Natural killer cell (primary cell): Measurements from ENCODE around the gene NDST3. TPM values are rescaled to one million over a fixed set of nuclear protein-coding genes. Genes with fewer than 3 reads are reported as not detected.

Experiments used
- ATAC-seq, 3 donors: fragments of 150-1000 bp in 2 of 3; fragments of 200-7000 bp in 1 of 3; cut with Tn5 transposase; 1 replicate in 1 of 3; 2 replicates in 2 of 3; pipeline ENCODE4 v1.10.0; 2021; ENCODE audit warnings: mild to moderate bottlenecking in 2 of 3, moderate library complexity in 2 of 3
- DNase-seq, 2 donors: peaks; one replicate each; pipeline versions ENCODE4 v3.0.0 to v3.0.0-alpha.2; 2013 to 2021; ENCODE audit warnings: mixed read lengths in 1 of 2
- H3K27ac ChIP-seq: one replicate; pipeline ENCODE4 v1.5.1; 2013; ENCODE audit warnings: mild to moderate bottlenecking, low read length
- H3K27me3 ChIP-seq: one replicate; pipeline ENCODE4 v1.6.1; 2013; ENCODE audit warnings: low read length; ENCODE audit not compliant: control insufficient read depth, insufficient read depth
- H3K36me3 ChIP-seq: one replicate; pipeline ENCODE4 v1.6.1; 2013; ENCODE audit warnings: low read length; ENCODE audit not compliant: control insufficient read depth, insufficient read depth
- H3K4me1 ChIP-seq: one replicate; pipeline ENCODE4 v1.6.1; 2013; ENCODE audit warnings: low read length; ENCODE audit not compliant: control insufficient read depth, insufficient read depth
- H3K4me3 ChIP-seq: one replicate; pipeline ENCODE4 v1.5.1; 2013; ENCODE audit warnings: low read length
- H3K9me3 ChIP-seq: one replicate; pipeline ENCODE4 v1.6.1; 2013; ENCODE audit warnings: low read length; ENCODE audit not compliant: control insufficient read depth, insufficient read depth
- H3K27ac Mint-ChIP-seq, 2 donors: one replicate each; pipeline ENCODE4 v1.8.0; 2022; ENCODE audit warnings: mild to moderate bottlenecking in 2 of 2, mixed read lengths in 2 of 2, moderate library complexity in 1 of 2
- H3K27me3 Mint-ChIP-seq, 2 donors: one replicate each; pipeline ENCODE4 v1.8.0; 2022; ENCODE audit warnings: low read depth in 2 of 2, mixed read lengths in 2 of 2
- H3K36me3 Mint-ChIP-seq: one replicate; pipeline ENCODE4 v1.8.0; 2022; ENCODE audit warnings: mixed read lengths
- H3K4me1 Mint-ChIP-seq, 2 donors: one replicate each; pipeline ENCODE4 v1.8.0; 2022; ENCODE audit warnings: mixed read lengths in 2 of 2
- H3K4me3 Mint-ChIP-seq: one replicate; pipeline ENCODE4 v1.8.0; 2022; ENCODE audit warnings: mild to moderate bottlenecking, moderate library complexity, mixed read lengths
- H3K9me3 Mint-ChIP-seq, 2 donors: one replicate each; pipeline ENCODE4 v1.8.0; 2022; ENCODE audit warnings: mixed read lengths in 2 of 2
- CTCF ChIP-seq: fragments of 200-600 bp; IDR thresholded peaks from one replicate; pipeline ENCODE4 v1.8.0; 2022; ENCODE audit warnings: antibody characterized with exemption
- WGBS: methylation state at CpG from one replicate; pipeline ENCODE4 v1.1.7; 2013; ENCODE audit warnings: missing lambda C conversion rate; ENCODE audit not compliant: insufficient coverage; 5-methylcytosine and 5-hydroxymethylcytosine counted together
- intact Hi-C: fragments of 100-400 bp; cut with micrococcal nuclease; formaldehyde crosslinking; loops from one replicate; pipeline ENCODE4 v1.14.2; 2022
- total RNA-seq, 4 donors: library from RNA; stranded (reverse); fragments of 120-200 nt in 1 of 4; gene quantifications; one replicate each; pipeline versions ENCODE4 v1.2.3 to v1.2.4, GENCODE V29; 2013 to 2022

NDST3 gene
- total RNA-seq, 3 donors from 2014 or later (not counting 1 experiment from before 2014, with no cell fraction given): not detected

- no peak for ATAC-seq
- no peaks in the 10 kb centered on the region for H3K27me3 ChIP-seq
- intact Hi-C loops: no loop called here
- no peak for DNase-seq
- no peaks in the 10 kb centered on the region for H3K4me1 ChIP-seq
- no peaks in the 10 kb centered on the region for H3K36me3 Mint-ChIP-seq
- no peaks in the 10 kb centered on the region for H3K36me3 ChIP-seq
- H3K4me3 ChIP-seq: no peak overlapping the region
- peaks cover 4% of the 10 kb centered on the region for H3K9me3 ChIP-seq
- TF ChIP-seq CTCF: no peak
- H3K4me3 Mint-ChIP-seq: no peak overlapping the region
- H3K9me3 Mint-ChIP-seq: peaks cover 4 to 5% of the 10 kb centered on the region in 2 donors
- no peak overlapping the region for H3K27ac ChIP-seq
- no peak overlapping the region for H3K27ac Mint-ChIP-seq
- H3K4me1 Mint-ChIP-seq: no peaks in the 10 kb centered on the region
- no peaks in the 10 kb centered on the region for H3K27me3 Mint-ChIP-seq
Measured at GRCh38 chr4:118081434-118081833, 47.1 kb downstream of the NDST3 start.

GRCh38 chr4:118082182-118082581 is 47.9 kb downstream of the NDST3 start:
- no peaks in the 10 kb centered on the region for H3K27me3 ChIP-seq
- H3K4me1 Mint-ChIP-seq: no peaks in the 10 kb centered on the region
- H3K27ac ChIP-seq: no peak overlapping the region
- intact Hi-C loops: no loop called here
- WGBS: 89% methylated on average over 1 of the region's 1 CpG
- TF ChIP-seq CTCF: no peak
- DNase-seq (no peak), ATAC-seq (no peak)
- H3K9me3 ChIP-seq: peaks cover 2% of the 10 kb centered on the region
- no peaks in the 10 kb centered on the region for H3K27me3 Mint-ChIP-seq
- no peak overlapping the region for H3K4me3 ChIP-seq
- no peaks in the 10 kb centered on the region for H3K4me1 ChIP-seq
- H3K36me3 ChIP-seq: no peaks in the 10 kb centered on the region
- H3K9me3 Mint-ChIP-seq: peaks cover 4 to 5% of the 10 kb centered on the region in 2 donors
- H3K4me3 Mint-ChIP-seq: no peak overlapping the region
- no peaks in the 10 kb centered on the region for H3K36me3 Mint-ChIP-seq
- no peak overlapping the region for H3K27ac Mint-ChIP-seq

GRCh38 chr4:118085700-118086099 is 51.4 kb downstream of the NDST3 start:
- DNase-seq: no peak
- intact Hi-C loops: no loop called here
- no peaks in the 10 kb centered on the region for H3K4me1 ChIP-seq
- Mint-ChIP-seq H3K4me3 (no peak overlapping the region), H3K27ac (no peak overlapping the region), H3K36me3 (no peaks in the 10 kb centered on the region), H3K27me3 (no peaks in the 10 kb centered on the region), H3K4me1 (no peaks in the 10 kb centered on the region), H3K9me3 (peaks cover 0 to 2% of the 10 kb centered on the region in 2 donors)
- H3K4me3 ChIP-seq: no peak overlapping the region
- WGBS: 93% methylated on average over 4 of the region's 4 CpGs
- no peaks in the 10 kb centered on the region for H3K27me3 ChIP-seq
- no peak overlapping the region for H3K27ac ChIP-seq
- no peaks in the 10 kb centered on the region for H3K9me3 ChIP-seq
- no peak for TF ChIP-seq CTCF
- ATAC-seq: no peak
- no peaks in the 10 kb centered on the region for H3K36me3 ChIP-seq

GRCh38 chr4:118086344-118086743 is 52.1 kb downstream of the NDST3 start:
- Histone ChIP-seq H3K4me3 (no peak overlapping the region), H3K36me3 (no peaks in the 10 kb centered on the region), H3K27me3 (no peaks in the 10 kb centered on the region), H3K9me3 (no peaks in the 10 kb centered on the region), H3K4me1 (no peaks in the 10 kb centered on the region), H3K27ac (no peak overlapping the region)
- intact Hi-C loops: no loop called here
- 74% methylated on average over 2 of the region's 3 CpGs for WGBS
- H3K4me3 Mint-ChIP-seq: no peak overlapping the region
- H3K27ac Mint-ChIP-seq: no peak overlapping the region
- ATAC-seq: no peak
- DNase-seq: no peak
- H3K27me3 Mint-ChIP-seq: no peaks in the 10 kb centered on the region
- H3K9me3 Mint-ChIP-seq: peaks cover 0 to 2% of the 10 kb centered on the region in 2 donors
- TF ChIP-seq CTCF: no peak
- no peaks in the 10 kb centered on the region for H3K4me1 Mint-ChIP-seq
- H3K36me3 Mint-ChIP-seq: no peaks in the 10 kb centered on the region
